Measurements from ENCODE around the gene UTP11. TPM values are rescaled to one million over a fixed set of nuclear protein-coding genes. Genes with fewer than 3 reads are reported as not detected.

UTP11 gene
- total RNA-seq, 2 donors from 2014 or later = 59.9 to 60.0 TPM

- H3K4me1 Mint-ChIP-seq (ENCODE audit: low read depth in 2 of 2) = no peaks in the 10 kb centered on the region
- DNase-seq (ENCODE audit: low spot score) = peak; percentile 58
- ATAC-seq = peak in 1 of 2 donors; percentile 45
- no peaks in the 10 kb centered on the region for H3K9me3 Mint-ChIP-seq
- H3K4me3 Mint-ChIP-seq = no peak overlapping the region
- H3K36me3 Mint-ChIP-seq = no peaks in the 10 kb centered on the region
- H3K27ac Mint-ChIP-seq = no peak overlapping the region
- peaks cover 40 to 51% of the 10 kb centered on the region in 2 donors for H3K27me3 Mint-ChIP-seq
Observed at GRCh38 chr1:38071312-38072256, 59.0 kb downstream of the UTP11 start.

GRCh38 chr1:38072858-38073257 is 60.3 kb downstream of the UTP11 start:
- Mint-ChIP-seq H3K4me1 (ENCODE audit: low read depth in 2 of 2) (no peaks in the 10 kb centered on the region), H3K9me3 (no peaks in the 10 kb centered on the region), H3K36me3 (no peaks in the 10 kb centered on the region), H3K27me3 (peaks cover 33 to 41% of the 10 kb centered on the region in 2 donors), H3K4me3 (no peak overlapping the region), H3K27ac (no peak overlapping the region)
- ATAC-seq (no peak), DNase-seq (ENCODE audit: low spot score) (no peak)

- peaks cover 29 to 37% of the 10 kb centered on the region in 2 donors for H3K27me3 Mint-ChIP-seq
- no peaks in the 10 kb centered on the region for H3K36me3 Mint-ChIP-seq
- no peaks in the 10 kb centered on the region for H3K4me1 Mint-ChIP-seq (ENCODE audit: low read depth in 2 of 2)
- ATAC-seq = no peak
- no peak overlapping the region for H3K4me3 Mint-ChIP-seq
- no peak for DNase-seq (ENCODE audit: low spot score)
- H3K27ac Mint-ChIP-seq = no peak overlapping the region
- no peaks in the 10 kb centered on the region for H3K9me3 Mint-ChIP-seq
Observed at GRCh38 chr1:38073534-38074301, 61.2 kb downstream of the UTP11 start.

GRCh38 chr1:38074302-38074677 is 61.8 kb downstream of the UTP11 start:
- ATAC-seq (no peak), DNase-seq (ENCODE audit: low spot score) (no peak)
- Mint-ChIP-seq H3K27me3 (peaks cover 29 to 36% of the 10 kb centered on the region in 2 donors), H3K36me3 (no peaks in the 10 kb centered on the region), H3K27ac (no peak overlapping the region), H3K4me3 (no peak overlapping the region), H3K9me3 (no peaks in the 10 kb centered on the region), H3K4me1 (ENCODE audit: low read depth in 2 of 2) (no peaks in the 10 kb centered on the region)

Other genes starting within 250 kb of the UTP11 start
- gene EPHA10, start 247.6 kb upstream of the UTP11 start, total RNA-seq = not detected
- 1 to 10 TPM; 2.8 to 9.0 TPM for gene MANEAL, start 218.9 kb upstream of the UTP11 start, total RNA-seq
- gene C1orf122, start 204.9 kb upstream of the UTP11 start, total RNA-seq = 10 to 100 TPM; 29.2 to 33.3 TPM
- gene YRDC, start 204.5 kb upstream of the UTP11 start, total RNA-seq = 10 to 100 TPM; 72.0 to 82.9 TPM
- gene MTF1, start 153.1 kb upstream of the UTP11 start, total RNA-seq = 10 to 100 TPM; 54.0 to 65.3 TPM
- 10 to 100 TPM; 48.1 to 86.0 TPM for gene INPP5B, start 65.7 kb upstream of the UTP11 start, total RNA-seq
- gene SF3A3, start 22.7 kb upstream of the UTP11 start, total RNA-seq = 100 to 1,000 TPM in 1 of 2 donors, 10 to 100 TPM in 1; 90.7 to 174 TPM
- gene FHL3, start 7.2 kb upstream of the UTP11 start, total RNA-seq = 10 to 100 TPM; 24.5 TPM
- gene POU3F1, start 34.1 kb downstream of the UTP11 start, total RNA-seq = under 1 TPM; 0.50 to 0.93 TPM